IMR-90 (cell line): Measurements from ENCODE around the gene TMEM95.

Source experiments
- CTCF ChIP-seq: conservative IDR thresholded peaks from 2 replicates; pipeline ENCODE4 v1.5.1; 2012; ENCODE audit warnings: mild to moderate bottlenecking, low read depth, low read length, improper control_type of control experiment
- FOS ChIP-seq: fragments of 150-350 bp; IDR thresholded peaks from 2 replicates; pipeline ENCODE4 v1.6.1; 2016; ENCODE audit warnings: low read depth, low read length
- POLR2A ChIP-seq: IDR thresholded peaks from 2 replicates; pipeline ENCODE4 v1.6.1; 2012; ENCODE audit warnings: mild to moderate bottlenecking, low read depth, low read length
- RAD21 ChIP-seq: IDR thresholded peaks from 2 replicates; pipeline ENCODE4 v1.6.1; 2012; ENCODE audit warnings: low read length, improper control_type of control experiment
- SMC3 ChIP-seq: fragments of 150-350 bp; IDR thresholded peaks from 2 replicates; pipeline ENCODE4 v1.6.1; 2016; ENCODE audit warnings: low read depth, mild to moderate bottlenecking, antibody characterized with exemption, low read length, moderate library complexity

GRCh38 chr17:7357381-7357780 is 2.4 kb downstream of the TMEM95 start:
- no peak for TF ChIP-seq CTCF
- TF ChIP-seq FOS, result no peak
- TF ChIP-seq SMC3, result no peak
- TF ChIP-seq POLR2A, result no peak
- TF ChIP-seq RAD21, result no peak
